A549 (cell line): ENCODE results near the gene MRPS17.

Source experiments
- CHD4 ChIP-seq: fragments of 200-600 bp; sonication (generic); IDR thresholded peaks from 2 replicates; pipeline ENCODE4 v1.6.1; 2016; ENCODE audit warnings: antibody characterized with exemption, mild to moderate bottlenecking, borderline replicate concordance
- CTCF ChIP-seq: fragments of >200 bp; sonication (Bioruptor Twin); formaldehyde crosslinking; IDR thresholded peaks from 3 replicates; pipeline ENCODE4 v1.5.1; 2016
- POLR2A ChIP-seq: IDR thresholded peaks from 2 replicates; pipeline ENCODE4 v1.6.1; 2012; ENCODE audit warnings: mild to moderate bottlenecking, low read length
- RARB ChIP-seq: fragments of 250-450 bp; sonication (Bioruptor Pico); IDR thresholded peaks from 2 replicates; pipeline ENCODE4 v1.8.0; 2021; ENCODE audit warnings: mild to moderate bottlenecking, moderate library complexity
- RCOR1 ChIP-seq: fragments of 150-350 bp; IDR thresholded peaks from 2 replicates; pipeline ENCODE4 v1.6.1; 2014; ENCODE audit warnings: antibody characterized with exemption, low read length, low read depth
- RFX5 ChIP-seq: fragments of 450-650 bp; IDR thresholded peaks from 2 replicates; pipeline ENCODE4 v1.7.1; 2014; ENCODE audit warnings: antibody characterized with exemption, mild to moderate bottlenecking, moderate library complexity

- no peak for TF ChIP-seq CTCF
- no peak for TF ChIP-seq POLR2A
- no peak for TF ChIP-seq RFX5
- TF ChIP-seq RCOR1 = no peak
- no peak for TF ChIP-seq RARB (CRISPR knock-in tag)
- TF ChIP-seq CHD4 = no peak
Measured at GRCh38 chr7:55946545-55946944, 5.1 kb upstream of the MRPS17 start.
